Measurements from ENCODE around the gene ARL9.

The ARL9 gene

GRCh38 chr4:56480691-56481090 lies 24.9 kb upstream of the ARL9 start:
- Histone ChIP-seq H4K20me1 (ENCODE audit: insufficient read depth, low read length) (no peaks in the 10 kb centered on the region), H2AFZ (ENCODE audit: low read depth, low read length) (no peak overlapping the region), H3K27ac (ENCODE audit: low read length) (no peak overlapping the region), H3K4me1 (ENCODE audit: insufficient read depth, low read length) (no peaks in the 10 kb centered on the region), H3K9ac (ENCODE audit: low read depth, low read length) (no peak overlapping the region), H3K36me3 (ENCODE audit: insufficient read depth, low read length) (peaks cover 84% of the 10 kb centered on the region), H3K4me2 (ENCODE audit: insufficient read depth, low read length) (no peak overlapping the region), H3K27me3 (ENCODE audit: insufficient read depth, low read length, poor library complexity) (no peaks in the 10 kb centered on the region), H3K4me3 (ENCODE audit: low read depth in 1 of 2, low read length in 2 of 2) (no peak overlapping the region), H3K79me2 (ENCODE audit: insufficient read depth, low read length) (no peaks in the 10 kb centered on the region), H3K9me3 (ENCODE audit: insufficient read depth, low read length, severe bottlenecking) (no peaks in the 10 kb centered on the region)
- ATAC-seq (ENCODE audit: insufficient read depth, low read depth): no peak
- DNase-seq: no peak
- TF ChIP-seq EZH2 (IDR thresholded peaks at IDR 0.05; ENCODE audit: borderline replicate concordance, low read depth, low read length, severe bottlenecking): no peak

- peaks cover 68% of the 10 kb centered on the region for H3K36me3 ChIP-seq (ENCODE audit: insufficient read depth, low read length)
Observed at GRCh38 chr4:56496241-56496640, 9.3 kb upstream of the ARL9 start.

GRCh38 chr4:56511098-56511497 lies 5.5 kb downstream of the ARL9 start:
- Histone ChIP-seq H3K4me3 (ENCODE audit: low read depth in 1 of 2, low read length in 2 of 2) (no peak overlapping the region), H4K20me1 (ENCODE audit: insufficient read depth, low read length) (no peaks in the 10 kb centered on the region), H3K9me3 (ENCODE audit: insufficient read depth, low read length, severe bottlenecking) (no peaks in the 10 kb centered on the region), H3K4me1 (ENCODE audit: insufficient read depth, low read length) (no peaks in the 10 kb centered on the region), H2AFZ (ENCODE audit: low read depth, low read length) (no peak overlapping the region), H3K27me3 (ENCODE audit: insufficient read depth, low read length, poor library complexity) (no peaks in the 10 kb centered on the region), H3K27ac (ENCODE audit: low read length) (no peak overlapping the region), H3K36me3 (ENCODE audit: insufficient read depth, low read length) (no peaks in the 10 kb centered on the region), H3K9ac (ENCODE audit: low read depth, low read length) (no peak overlapping the region), H3K79me2 (ENCODE audit: insufficient read depth, low read length) (no peaks in the 10 kb centered on the region), H3K4me2 (ENCODE audit: insufficient read depth, low read length) (no peak overlapping the region)
- no peak for TF ChIP-seq EZH2 (IDR thresholded peaks at IDR 0.05; ENCODE audit: borderline replicate concordance, low read depth, low read length, severe bottlenecking)
- no peak for TF ChIP-seq CTCF (IDR thresholded peaks at IDR 0.05; ENCODE audit: borderline replicate concordance, extremely low read depth, low read length, poor library complexity, severe bottlenecking)
- ATAC-seq (ENCODE audit: insufficient read depth, low read depth) (no peak), DNase-seq (no peak)

More at GRCh38 chr4:56496241-56496640, 9.3 kb upstream of the ARL9 start:
- no peak for DNase-seq
- Histone ChIP-seq H3K27ac (ENCODE audit: low read length) (no peak overlapping the region), H3K4me1 (ENCODE audit: insufficient read depth, low read length) (no peaks in the 10 kb centered on the region), H4K20me1 (ENCODE audit: insufficient read depth, low read length) (no peaks in the 10 kb centered on the region), H3K9ac (ENCODE audit: low read depth, low read length) (no peak overlapping the region), H3K9me3 (ENCODE audit: insufficient read depth, low read length, severe bottlenecking) (no peaks in the 10 kb centered on the region), H3K79me2 (ENCODE audit: insufficient read depth, low read length) (no peaks in the 10 kb centered on the region), H3K4me2 (ENCODE audit: insufficient read depth, low read length) (no peak overlapping the region), H3K4me3 (ENCODE audit: low read depth in 1 of 2, low read length in 2 of 2) (no peak overlapping the region), H3K27me3 (ENCODE audit: insufficient read depth, low read length, poor library complexity) (no peaks in the 10 kb centered on the region), H2AFZ (ENCODE audit: low read depth, low read length) (no peak overlapping the region)
- TF ChIP-seq CTCF (IDR thresholded peaks at IDR 0.05; ENCODE audit: borderline replicate concordance, extremely low read depth, low read length, poor library complexity, severe bottlenecking) (no peak), EZH2 (IDR thresholded peaks at IDR 0.05; ENCODE audit: borderline replicate concordance, low read depth, low read length, severe bottlenecking) (no peak)
- no peak for ATAC-seq (ENCODE audit: insufficient read depth, low read depth)

GRCh38 chr4:56512166-56512565 lies 6.6 kb downstream of the ARL9 start:
- TF ChIP-seq CTCF (IDR thresholded peaks at IDR 0.05; ENCODE audit: borderline replicate concordance, extremely low read depth, low read length, poor library complexity, severe bottlenecking): no peak
- TF ChIP-seq EZH2 (IDR thresholded peaks at IDR 0.05; ENCODE audit: borderline replicate concordance, low read depth, low read length, severe bottlenecking): no peak
- Histone ChIP-seq H3K27ac (ENCODE audit: low read length) (no peak overlapping the region), H3K9me3 (ENCODE audit: insufficient read depth, low read length, severe bottlenecking) (no peaks in the 10 kb centered on the region), H3K4me3 (ENCODE audit: low read depth in 1 of 2, low read length in 2 of 2) (no peak overlapping the region), H4K20me1 (ENCODE audit: insufficient read depth, low read length) (no peaks in the 10 kb centered on the region), H3K4me2 (ENCODE audit: insufficient read depth, low read length) (no peak overlapping the region), H3K79me2 (ENCODE audit: insufficient read depth, low read length) (no peaks in the 10 kb centered on the region), H3K4me1 (ENCODE audit: insufficient read depth, low read length) (no peaks in the 10 kb centered on the region), H2AFZ (ENCODE audit: low read depth, low read length) (no peak overlapping the region), H3K36me3 (ENCODE audit: insufficient read depth, low read length) (no peaks in the 10 kb centered on the region), H3K9ac (ENCODE audit: low read depth, low read length) (no peak overlapping the region), H3K27me3 (ENCODE audit: insufficient read depth, low read length, poor library complexity) (no peaks in the 10 kb centered on the region)
- no peak for DNase-seq
- no peak for ATAC-seq (ENCODE audit: insufficient read depth, low read depth)

Data from DND-41 (cell line).